Astrocyte (in vitro differentiated cells and primary cell): ENCODE data around the gene MMP23B. TPM values are rescaled to one million over a fixed set of nuclear protein-coding genes. Genes with fewer than 3 reads are reported as not detected.
A peak's percentile ranks its signal among the peaks of the same experiment; 100 is the strongest.
"Not testable (repeated sequence)": the region's sequence is repeated elsewhere in the genome, so short reads cannot be mapped to it uniquely, and the experiment has no call there.

Experiments
- DNase-seq: peaks from one replicate; pipeline ENCODE4 v3.0.0-alpha.2; 2010; ENCODE audit warnings: low read depth
- FAIRE-seq: peaks from 2 replicates; lab custom pipeline; 2011; peaks lifted over from hg19 to GRCh38; lab: Jason Lieb, UNC
- H2AFZ ChIP-seq: 2 replicates; pipeline ENCODE4 v1.6.0; 2012; ENCODE audit warnings: low read depth, low read length, inconsistent platforms
- H3K27ac ChIP-seq: 2 replicates; pipeline ENCODE4 v1.5.1; 2011; ENCODE audit warnings: low read depth, low read length, inconsistent platforms
- H3K27me3 ChIP-seq: 2 replicates; pipeline ENCODE4 v1.6.0; 2011; ENCODE audit warnings: low read length, inconsistent platforms; ENCODE audit not compliant: insufficient read depth
- H3K36me3 ChIP-seq: 2 replicates; pipeline ENCODE4 v1.5.1; 2011; ENCODE audit warnings: low read length, inconsistent platforms; ENCODE audit not compliant: insufficient read depth
- H3K4me1 ChIP-seq: 2 replicates; pipeline ENCODE4 v1.5.1; 2011; ENCODE audit warnings: low read length, inconsistent platforms; ENCODE audit not compliant: insufficient read depth
- H3K4me2 ChIP-seq: 2 replicates; pipeline ENCODE4 v1.6.0; 2012; ENCODE audit warnings: low read length, inconsistent platforms
- H3K4me3 ChIP-seq: 2 replicates; pipeline ENCODE4 v1.5.1; 2011; ENCODE audit warnings: low read depth, mild to moderate bottlenecking, low read length, inconsistent platforms; ENCODE audit not compliant: insufficient read depth
- H3K79me2 ChIP-seq: 2 replicates; pipeline ENCODE4 v1.6.0; 2012; ENCODE audit warnings: mild to moderate bottlenecking, low read length, inconsistent platforms; ENCODE audit not compliant: insufficient read depth
- H3K9ac ChIP-seq: 2 replicates; pipeline ENCODE4 v1.6.0; 2012; ENCODE audit warnings: mild to moderate bottlenecking, low read length, inconsistent platforms
- H3K9me3 ChIP-seq: 2 replicates; pipeline ENCODE4 v1.5.1; 2012; ENCODE audit warnings: low read depth, mild to moderate bottlenecking, low read length, inconsistent platforms; ENCODE audit not compliant: insufficient read depth
- H4K20me1 ChIP-seq: 2 replicates; pipeline ENCODE4 v1.6.0; 2012; ENCODE audit warnings: low read length, inconsistent platforms; ENCODE audit not compliant: insufficient read depth
- H3K27ac Mint-ChIP-seq: one replicate; pipeline ENCODE4 v1.8.0; 2021; ENCODE audit warnings: mild to moderate bottlenecking, mixed read lengths; ENCODE audit not compliant: unreplicated experiment
- H3K27me3 Mint-ChIP-seq: one replicate; pipeline ENCODE4 v1.8.0; 2021; ENCODE audit warnings: low read depth, mixed read lengths; ENCODE audit not compliant: unreplicated experiment
- H3K36me3 Mint-ChIP-seq: one replicate; pipeline ENCODE4 v1.8.0; 2021; ENCODE audit warnings: low read depth, mixed read lengths; ENCODE audit not compliant: unreplicated experiment
- H3K4me1 Mint-ChIP-seq: one replicate; pipeline ENCODE4 v1.8.0; 2021; ENCODE audit warnings: low read depth, mixed read lengths; ENCODE audit not compliant: unreplicated experiment
- H3K4me3 Mint-ChIP-seq: one replicate; pipeline ENCODE4 v1.8.0; 2021; ENCODE audit warnings: mild to moderate bottlenecking, moderate library complexity, mixed read lengths; ENCODE audit not compliant: unreplicated experiment
- H3K9me3 Mint-ChIP-seq: one replicate; pipeline ENCODE4 v1.8.0; 2021; ENCODE audit warnings: mild to moderate bottlenecking, mixed read lengths; ENCODE audit not compliant: unreplicated experiment
- CTCF ChIP-seq: IDR thresholded peaks from 2 replicates; pipeline ENCODE4 v1.5.1; 2011; ENCODE audit warnings: low read depth, mild to moderate bottlenecking, inconsistent platforms, low read length, moderate library complexity; ENCODE audit not compliant: insufficient read depth
- EZH2 ChIP-seq: IDR thresholded peaks from 2 replicates; pipeline ENCODE4 v1.6.1; 2012; ENCODE audit warnings: mild to moderate bottlenecking, low read length, inconsistent platforms; ENCODE audit not compliant: insufficient read depth
- total RNA-seq: library from RNA; stranded (reverse); gene quantifications from 2 replicates; pipeline ENCODE4 v1.2.1, GENCODE V29; 2021

The MMP23B gene
- total RNA-seq, 1 donor from 2014 or later: 40.7 TPM

DNA sequence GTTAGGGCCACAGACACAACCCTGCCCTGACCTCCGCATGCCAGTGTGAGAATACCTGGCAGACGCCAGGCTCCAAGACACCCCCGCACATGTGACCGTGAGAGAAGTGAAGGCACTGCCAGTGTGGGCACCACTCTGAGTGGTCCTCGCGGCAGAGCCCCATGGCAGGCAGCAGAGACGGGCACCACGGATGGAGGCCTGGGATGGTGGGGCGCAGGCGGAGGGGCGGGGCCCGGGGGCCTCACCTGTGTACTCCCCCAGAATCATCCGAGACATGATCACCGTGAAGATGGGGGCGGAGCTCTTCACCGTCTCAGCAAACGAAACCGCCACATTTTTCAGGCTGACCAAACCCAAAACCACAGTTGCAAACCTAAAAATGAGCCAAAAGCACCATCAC is 43.2 kb downstream of the MMP23B start:
- not testable (repeated sequence) for H3K4me1 ChIP-seq, H3K27ac Mint-ChIP-seq, H2AFZ ChIP-seq, H3K9me3 ChIP-seq, H3K36me3 Mint-ChIP-seq, H3K27me3 Mint-ChIP-seq, H3K27ac ChIP-seq, FAIRE-seq, H3K36me3 ChIP-seq, H3K4me3 Mint-ChIP-seq, H3K27me3 ChIP-seq, H3K4me1 Mint-ChIP-seq, H3K4me2 ChIP-seq, H3K9ac ChIP-seq, H3K4me3 ChIP-seq, DNase-seq, H3K9me3 Mint-ChIP-seq
- Histone ChIP-seq H4K20me1 (peaks cover 21% of the 10 kb centered on the region), H3K79me2 (peaks cover 27% of the 10 kb centered on the region)

- not testable (repeated sequence) for H3K27ac ChIP-seq, H3K4me1 Mint-ChIP-seq, H3K4me2 ChIP-seq, H2AFZ ChIP-seq, DNase-seq, H3K36me3 ChIP-seq, H3K4me3 ChIP-seq, H3K27me3 ChIP-seq, H3K4me1 ChIP-seq, FAIRE-seq, H3K27ac Mint-ChIP-seq, H3K9me3 Mint-ChIP-seq, H3K4me3 Mint-ChIP-seq, H3K9me3 ChIP-seq, H3K36me3 Mint-ChIP-seq, H3K9ac ChIP-seq, H3K27me3 Mint-ChIP-seq
- Histone ChIP-seq H4K20me1 (peaks cover 28% of the 10 kb centered on the region), H3K79me2 (peaks cover 35% of the 10 kb centered on the region)
These were observed 44.1 kb downstream of the MMP23B start for GRCh38 chr1:1676087-1676486.

- H4K20me1 ChIP-seq: peaks cover 40% of the 10 kb centered on the region
- no peak overlapping the region for H3K4me3 Mint-ChIP-seq
- H2AFZ ChIP-seq: no peak overlapping the region
- DNase-seq (no peak), FAIRE-seq (no peak)
- H3K4me3 ChIP-seq: no peak overlapping the region
- peaks cover 4% of the 10 kb centered on the region for H3K36me3 Mint-ChIP-seq
- peaks cover 3% of the 10 kb centered on the region for H3K4me1 ChIP-seq
- H3K27me3 ChIP-seq: no peaks in the 10 kb centered on the region
- H3K9me3 ChIP-seq: no peaks in the 10 kb centered on the region
- H3K4me1 Mint-ChIP-seq: peaks cover 9% of the 10 kb centered on the region
- no peak for TF ChIP-seq EZH2
- no peak for TF ChIP-seq CTCF
- no peak overlapping the region for H3K27ac ChIP-seq
- peaks cover 49% of the 10 kb centered on the region for H3K79me2 ChIP-seq
- H3K27me3 Mint-ChIP-seq: no peaks in the 10 kb centered on the region
- no peak overlapping the region for H3K9ac ChIP-seq
- H3K4me2 ChIP-seq: no peak overlapping the region
- peak overlapping the region; percentile 69 for H3K27ac Mint-ChIP-seq
- no peaks in the 10 kb centered on the region for H3K9me3 Mint-ChIP-seq
- H3K36me3 ChIP-seq: no peaks in the 10 kb centered on the region
These were observed 46.0 kb downstream of the MMP23B start for GRCh38 chr1:1677718-1678580.
